ENCODE results near the gene GTPBP2.

GTPBP2 gene, protein sequence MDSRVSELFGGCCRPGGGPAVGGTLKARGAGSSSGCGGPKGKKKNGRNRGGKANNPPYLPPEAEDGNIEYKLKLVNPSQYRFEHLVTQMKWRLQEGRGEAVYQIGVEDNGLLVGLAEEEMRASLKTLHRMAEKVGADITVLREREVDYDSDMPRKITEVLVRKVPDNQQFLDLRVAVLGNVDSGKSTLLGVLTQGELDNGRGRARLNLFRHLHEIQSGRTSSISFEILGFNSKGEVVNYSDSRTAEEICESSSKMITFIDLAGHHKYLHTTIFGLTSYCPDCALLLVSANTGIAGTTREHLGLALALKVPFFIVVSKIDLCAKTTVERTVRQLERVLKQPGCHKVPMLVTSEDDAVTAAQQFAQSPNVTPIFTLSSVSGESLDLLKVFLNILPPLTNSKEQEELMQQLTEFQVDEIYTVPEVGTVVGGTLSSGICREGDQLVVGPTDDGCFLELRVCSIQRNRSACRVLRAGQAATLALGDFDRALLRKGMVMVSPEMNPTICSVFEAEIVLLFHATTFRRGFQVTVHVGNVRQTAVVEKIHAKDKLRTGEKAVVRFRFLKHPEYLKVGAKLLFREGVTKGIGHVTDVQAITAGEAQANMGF

DNA sequence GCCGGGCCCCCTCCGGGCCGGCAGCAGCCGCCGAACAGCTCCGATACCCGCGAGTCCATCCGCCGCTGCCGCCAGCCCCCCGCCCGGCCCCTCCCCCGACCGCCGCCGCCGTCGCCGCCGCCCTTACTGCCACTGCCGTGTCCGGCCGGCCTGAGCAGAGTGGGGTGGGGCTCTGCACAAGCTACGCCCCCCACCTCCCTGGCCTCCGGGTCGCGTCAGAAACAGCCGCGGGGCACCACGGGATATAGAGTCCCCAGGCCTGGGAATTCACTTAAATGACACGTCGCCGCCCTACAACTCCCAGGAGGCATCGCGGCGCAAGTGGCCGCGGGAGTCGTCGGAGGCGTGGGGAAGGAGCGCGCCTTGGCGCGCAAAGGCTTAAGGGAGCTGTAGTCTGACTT lies at the start of gene GTPBP2:
Gene GTPBP2 (minus strand): TSS at position 161 of the 401 bp plus-strand sequence. CDS start 102 bp downstream, at position 59.
- DNase-seq = peak; percentile 99 to 100 (median 100)
- intact Hi-C loops (cut with DNase I) = no loop called here

DNA sequence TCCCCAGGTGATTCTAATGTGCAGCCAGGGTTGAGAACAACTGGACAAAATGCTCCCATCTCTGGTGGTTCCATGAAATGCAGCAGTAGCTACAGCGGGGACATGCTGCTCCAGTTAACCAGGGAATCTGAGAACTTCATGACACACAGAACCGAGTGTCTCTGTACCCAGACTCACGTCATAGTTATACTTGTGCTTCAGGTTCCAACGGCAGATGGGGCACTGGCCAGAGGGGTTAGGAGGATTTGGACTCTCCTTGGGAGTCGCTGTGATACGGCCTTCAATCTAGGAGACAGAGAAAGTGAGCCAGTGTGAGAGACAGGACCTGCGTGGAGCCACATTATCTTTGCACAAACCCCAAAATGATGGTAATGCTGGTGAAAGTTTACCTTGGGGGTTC lies 49.3 kb upstream of the GTPBP2 start:
- intact Hi-C loops (cut with DNase I) = no loop called here
- no peak for DNase-seq

DNA sequence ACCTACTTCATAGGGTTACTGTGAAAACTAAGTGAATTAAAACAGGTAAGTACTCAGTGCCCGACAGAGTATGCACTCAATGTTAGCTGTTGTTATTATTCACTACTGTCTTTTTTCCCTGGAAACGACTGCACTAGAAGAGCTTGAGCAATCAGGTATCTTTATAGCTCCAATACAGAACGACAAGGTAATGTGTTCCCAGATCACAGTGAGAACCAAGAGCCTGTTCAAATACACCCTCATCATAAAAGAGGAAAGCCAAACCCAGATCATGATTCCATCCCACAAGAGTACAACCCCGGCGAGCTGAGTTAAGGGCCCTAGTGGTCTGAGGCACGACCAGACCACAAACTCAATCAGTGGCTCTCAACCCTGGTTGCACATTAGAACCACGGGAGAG lies 48.7 kb upstream of the GTPBP2 start:
- DNase-seq = no peak
- intact Hi-C loops (cut with DNase I) = no loop called here

DNA sequence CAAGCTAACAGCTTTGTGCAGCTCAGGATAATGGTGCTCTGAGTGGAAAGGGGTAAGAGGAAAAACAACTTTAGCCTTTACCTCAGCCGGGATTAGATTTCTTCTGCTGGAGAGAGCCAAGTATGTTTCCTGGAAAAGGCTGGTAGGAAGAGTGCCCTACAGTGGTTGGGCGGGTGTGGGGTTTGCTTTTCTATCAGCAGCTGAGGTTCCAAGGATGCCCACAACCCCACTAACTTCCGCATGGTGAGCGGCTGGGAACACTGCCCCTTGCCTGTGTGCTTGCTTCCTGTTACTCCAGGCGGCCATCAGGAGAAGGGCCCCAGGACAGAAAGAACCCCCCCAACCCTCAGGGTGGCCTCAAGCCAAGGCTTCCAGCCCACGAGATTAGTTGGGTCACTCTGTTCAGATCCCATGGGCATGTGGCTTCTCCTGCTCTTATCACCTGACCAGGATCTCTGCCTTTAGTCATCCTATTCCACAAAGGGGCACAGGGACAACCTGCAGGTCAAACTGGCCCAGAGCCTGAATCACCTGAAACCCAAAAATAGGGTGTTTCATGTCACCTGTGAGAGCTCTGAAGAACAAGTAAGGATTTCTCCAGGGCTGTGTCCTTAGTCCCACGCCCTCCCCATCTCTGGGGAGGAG lies 48.0 kb upstream of the GTPBP2 start:
- intact Hi-C loops (cut with DNase I) = no loop called here
- no peak for DNase-seq

DNA sequence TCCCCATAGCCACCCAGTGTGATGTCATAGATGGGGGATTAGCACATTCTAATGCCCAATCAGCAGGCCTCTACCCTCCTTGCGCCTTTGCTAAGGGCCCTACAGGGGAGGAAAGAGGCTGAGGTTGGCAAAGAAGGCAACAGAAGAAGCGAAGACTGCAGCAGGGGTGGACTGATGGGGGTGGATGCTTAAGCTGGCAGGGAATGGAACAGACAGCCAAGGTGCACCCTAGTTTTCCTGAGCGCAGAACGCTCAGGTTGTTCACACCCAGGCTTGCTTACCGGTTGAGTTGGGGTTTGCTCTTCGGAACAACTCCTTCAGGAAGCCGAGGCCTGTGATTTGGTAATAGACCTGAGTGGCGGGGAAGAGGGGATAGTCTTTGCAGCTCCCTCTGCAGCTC lies 45.9 kb upstream of the GTPBP2 start:
- intact Hi-C loops (cut with DNase I) = no loop called here
- no peak for DNase-seq

DNA sequence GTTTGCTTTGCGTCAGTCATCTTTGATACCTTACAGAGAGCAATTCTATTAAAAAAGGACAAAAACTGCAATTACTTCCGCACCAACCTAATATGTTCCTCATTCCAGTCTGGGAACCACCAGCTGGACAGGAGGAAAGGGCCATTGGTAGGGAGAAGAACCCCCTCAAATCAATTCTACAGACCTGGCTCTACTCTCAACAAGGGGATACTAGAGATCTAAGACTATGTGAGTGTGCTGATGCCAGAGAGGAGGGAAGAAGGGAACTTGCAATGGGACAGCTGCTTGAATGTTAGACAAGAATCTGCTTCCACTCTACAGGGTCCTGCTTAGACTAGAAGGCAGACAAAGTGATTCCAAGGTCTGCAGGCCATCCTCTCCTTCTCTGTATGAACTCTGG lies 45.2 kb upstream of the GTPBP2 start:
- no peak for DNase-seq
- intact Hi-C loops (cut with DNase I) = no loop called here

DNA sequence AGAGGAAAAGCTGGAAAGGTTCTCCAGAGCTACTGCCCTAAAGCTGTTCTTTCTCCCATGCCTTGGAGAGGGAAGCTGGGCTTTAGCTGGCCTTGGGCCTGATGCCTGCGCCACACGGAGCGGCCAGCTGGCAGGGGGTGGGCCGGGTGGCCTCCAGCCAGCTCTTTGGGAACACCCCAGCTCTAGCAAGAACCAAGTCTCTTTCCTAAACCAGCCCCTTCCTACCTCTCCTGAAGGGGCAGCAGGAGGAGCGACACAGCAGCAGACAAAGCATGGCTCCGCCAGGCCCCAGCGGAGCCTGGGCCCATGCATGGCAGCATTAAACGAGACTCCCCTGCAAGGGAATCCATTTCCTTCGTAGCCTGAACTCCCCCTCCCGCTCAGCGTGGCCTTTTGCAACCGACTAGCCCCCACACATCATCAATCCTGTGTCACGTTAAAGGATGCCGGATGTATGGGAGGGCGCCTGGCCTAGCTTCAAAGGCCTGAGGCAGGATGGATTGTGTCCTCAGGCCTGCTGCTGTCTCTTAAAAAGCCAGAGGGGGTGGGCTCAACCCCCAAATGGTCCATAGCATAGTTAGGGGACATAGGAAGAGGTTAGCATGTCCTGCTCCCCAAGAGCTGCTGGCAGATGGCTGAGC lies 44.5 kb upstream of the GTPBP2 start:
- intact Hi-C loops (cut with DNase I) = no loop called here
- peak in 8 of 10 donors; percentile 33 to 93 (median 67) for DNase-seq

DNA sequence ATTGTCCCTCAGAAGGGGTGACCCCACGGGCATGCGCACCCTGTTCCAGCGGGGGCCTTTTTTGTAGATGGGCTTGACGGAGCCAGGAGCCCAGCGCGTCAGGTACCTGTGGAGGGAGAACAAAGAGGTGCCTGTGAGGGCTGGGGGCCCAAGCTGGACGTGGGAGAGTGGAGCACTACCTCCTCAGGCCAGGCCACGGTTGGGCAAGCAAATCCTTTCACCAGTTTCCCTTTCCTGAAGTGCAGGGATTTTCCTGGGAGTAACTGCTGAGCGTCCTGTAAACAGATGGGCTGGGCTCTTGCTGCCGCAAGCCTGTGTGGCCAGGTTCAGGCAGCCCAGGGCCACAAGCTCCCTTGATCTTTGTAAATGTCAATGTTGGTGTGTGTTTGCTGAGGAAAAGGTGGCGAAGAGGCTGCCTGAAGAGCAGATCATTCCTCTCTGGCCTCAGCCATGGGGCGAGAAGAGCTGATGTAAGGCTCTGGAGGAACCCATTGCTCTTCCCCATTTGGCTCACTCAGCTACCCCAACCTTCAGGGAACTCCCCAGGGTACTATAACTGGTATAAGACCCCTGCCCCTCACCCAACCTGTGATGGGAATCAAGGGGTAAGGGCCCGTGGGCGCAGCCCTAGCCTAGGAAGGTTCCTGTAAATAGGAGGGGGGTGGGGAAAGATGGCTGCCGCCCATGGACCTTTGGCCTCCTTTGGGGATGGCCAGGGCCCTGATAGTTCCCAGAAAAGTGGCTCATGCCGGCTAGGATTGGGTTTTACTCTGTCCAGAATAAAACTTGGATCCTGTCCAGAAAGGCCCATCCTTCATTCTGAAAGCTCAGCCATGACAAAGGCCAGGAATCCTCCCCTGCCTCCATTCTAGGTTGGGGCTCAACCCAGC lies 43.0 kb upstream of the GTPBP2 start:
- intact Hi-C loops (cut with DNase I) = no loop called here
- DNase-seq = no peak

DNA sequence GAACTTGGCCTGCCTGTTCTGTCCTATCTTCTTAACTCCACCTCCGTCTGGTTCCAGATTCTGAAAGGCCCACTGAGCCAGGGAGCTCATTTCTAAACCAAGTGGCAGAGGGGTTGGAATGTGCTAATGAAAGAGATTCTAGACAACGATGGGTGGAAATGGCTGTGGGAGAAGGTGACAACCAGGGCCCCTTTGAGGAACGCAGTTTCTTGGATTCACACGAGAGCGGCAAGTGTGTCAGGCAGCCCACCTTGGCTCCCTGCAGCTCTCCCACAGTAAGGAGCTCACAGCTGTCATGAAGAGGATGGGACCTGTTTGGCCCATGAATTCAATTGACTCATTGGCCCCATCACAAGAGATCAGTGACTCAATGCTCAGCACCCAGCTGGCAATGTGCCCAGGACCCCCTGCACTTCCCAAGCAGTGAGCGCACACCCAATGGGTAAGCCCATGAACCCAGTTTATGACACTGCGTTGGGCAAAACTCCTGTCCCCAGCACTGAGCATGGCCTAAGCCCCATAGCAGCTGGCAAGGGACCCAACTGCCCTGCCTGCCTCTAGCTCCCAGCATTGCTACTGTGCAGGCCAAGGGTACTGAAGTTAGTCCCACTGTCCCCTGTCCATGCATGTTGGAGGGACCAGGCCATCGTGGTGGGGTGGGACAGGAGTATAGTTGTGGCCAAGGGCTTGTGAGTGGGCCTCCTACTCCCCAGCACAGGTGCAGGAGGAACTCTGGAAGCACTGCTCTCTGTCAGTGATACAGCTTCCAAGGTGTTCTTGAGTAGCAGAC lies 42.1 kb upstream of the GTPBP2 start:
- DNase-seq = no peak
- intact Hi-C loops (cut with DNase I) = no loop called here

DNA sequence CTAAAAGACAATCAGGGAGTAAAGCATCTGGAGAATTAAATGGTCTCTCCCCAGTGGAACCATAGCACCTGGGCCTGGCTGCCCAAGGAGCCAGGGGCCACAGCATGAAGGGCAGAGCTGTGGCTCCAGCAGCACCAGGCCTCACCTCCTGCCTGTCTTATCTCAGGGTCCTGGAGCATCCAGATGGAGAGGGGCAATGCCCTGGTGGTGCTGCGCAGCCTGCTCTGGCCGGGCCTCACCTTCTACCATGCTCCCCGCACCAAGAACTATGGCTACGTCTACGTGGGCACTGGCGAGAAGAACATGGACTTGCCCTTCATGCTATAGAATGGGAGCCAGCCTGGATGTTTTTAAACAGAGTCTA lies 41.5 kb upstream of the GTPBP2 start:
- intact Hi-C loops (cut with DNase I) = no loop called here
- no peak for DNase-seq

DNA sequence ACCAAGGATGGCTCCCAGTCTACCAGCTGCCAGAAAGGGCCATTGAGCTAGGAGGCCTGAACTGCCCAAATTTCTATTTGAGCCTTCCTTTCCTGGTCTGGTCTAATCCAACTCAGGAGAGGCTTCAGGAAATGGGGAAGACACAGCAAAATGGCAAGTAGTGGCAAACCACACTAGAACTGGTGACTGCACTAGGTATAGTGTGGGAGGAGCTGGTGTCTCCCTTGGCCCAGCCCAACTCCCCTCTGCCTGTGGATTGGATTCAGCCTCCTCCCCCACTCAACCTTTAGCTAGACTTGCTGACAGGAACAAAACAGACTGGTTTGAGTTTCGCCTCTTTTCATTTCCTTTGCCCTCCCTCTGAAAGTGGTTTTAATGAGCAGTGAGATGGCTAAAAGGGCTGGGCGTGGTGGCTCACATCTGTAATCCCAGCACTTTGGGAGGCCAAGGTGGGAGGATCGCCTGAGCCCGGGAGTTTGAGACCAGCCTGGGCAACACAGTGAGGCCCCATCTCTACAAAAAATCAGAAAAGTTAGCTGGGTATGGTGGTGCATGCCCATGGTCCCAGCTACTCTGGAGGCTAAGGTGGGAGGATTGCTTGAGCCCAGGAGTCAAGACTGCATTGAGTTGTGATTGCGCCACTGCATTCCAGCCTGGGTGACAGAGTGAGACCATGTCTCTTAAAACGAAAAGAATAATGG lies 41.0 kb upstream of the GTPBP2 start:
- intact Hi-C loops (cut with DNase I) = loop anchor here (5.0 kb wide), 1 partner anchor 97 kb away; no protein-coding TSS in a partner anchor
- no peak for DNase-seq

DNA sequence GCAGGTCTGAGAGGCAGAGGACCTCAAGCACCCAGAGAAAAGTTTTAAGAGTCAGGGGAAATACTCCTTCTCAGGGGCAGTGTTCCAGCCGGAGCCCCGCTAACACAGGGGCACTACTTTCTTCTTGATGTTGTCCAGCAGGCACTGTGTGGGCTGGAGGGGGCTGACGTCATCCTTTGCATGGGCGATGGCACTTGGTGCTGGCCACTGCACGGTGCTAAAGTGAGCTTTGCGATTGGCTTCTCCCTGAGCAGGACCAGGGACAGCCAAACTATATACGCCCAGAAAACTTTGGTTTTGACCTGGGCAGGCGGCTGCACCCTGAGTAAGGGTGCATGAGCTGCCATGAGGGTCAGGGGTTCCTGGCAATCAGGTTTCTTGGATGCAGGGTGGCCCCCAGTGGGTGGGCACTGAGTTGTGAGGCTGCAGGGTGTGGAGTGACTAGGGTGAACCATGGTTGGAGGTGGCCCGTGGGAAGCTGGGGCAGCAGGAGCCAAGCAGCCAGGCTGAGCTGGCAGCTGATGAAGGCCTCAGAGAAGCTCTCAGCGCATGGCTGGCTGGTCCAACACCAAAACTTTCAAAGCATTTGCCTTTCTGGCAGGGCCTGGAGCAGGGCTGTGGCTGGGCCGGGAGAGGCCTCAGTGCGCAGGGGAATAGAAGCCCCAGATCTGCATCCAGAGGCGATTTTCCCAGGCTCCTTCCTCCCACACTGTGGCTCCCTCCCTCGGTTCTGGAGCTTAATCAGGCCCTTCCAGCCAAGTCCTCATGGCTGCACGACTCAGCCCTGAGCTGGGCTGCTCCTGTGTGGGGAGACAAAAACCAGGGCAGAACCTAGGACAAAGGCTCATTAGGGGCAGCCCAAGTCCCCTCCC lies 40.2 kb upstream of the GTPBP2 start:
- intact Hi-C loops (cut with DNase I) = loop anchor here (5.0 kb wide), 1 partner anchor 98 kb away; no protein-coding TSS in a partner anchor
- peak; percentile 27 to 92 (median 58) for DNase-seq

DNA sequence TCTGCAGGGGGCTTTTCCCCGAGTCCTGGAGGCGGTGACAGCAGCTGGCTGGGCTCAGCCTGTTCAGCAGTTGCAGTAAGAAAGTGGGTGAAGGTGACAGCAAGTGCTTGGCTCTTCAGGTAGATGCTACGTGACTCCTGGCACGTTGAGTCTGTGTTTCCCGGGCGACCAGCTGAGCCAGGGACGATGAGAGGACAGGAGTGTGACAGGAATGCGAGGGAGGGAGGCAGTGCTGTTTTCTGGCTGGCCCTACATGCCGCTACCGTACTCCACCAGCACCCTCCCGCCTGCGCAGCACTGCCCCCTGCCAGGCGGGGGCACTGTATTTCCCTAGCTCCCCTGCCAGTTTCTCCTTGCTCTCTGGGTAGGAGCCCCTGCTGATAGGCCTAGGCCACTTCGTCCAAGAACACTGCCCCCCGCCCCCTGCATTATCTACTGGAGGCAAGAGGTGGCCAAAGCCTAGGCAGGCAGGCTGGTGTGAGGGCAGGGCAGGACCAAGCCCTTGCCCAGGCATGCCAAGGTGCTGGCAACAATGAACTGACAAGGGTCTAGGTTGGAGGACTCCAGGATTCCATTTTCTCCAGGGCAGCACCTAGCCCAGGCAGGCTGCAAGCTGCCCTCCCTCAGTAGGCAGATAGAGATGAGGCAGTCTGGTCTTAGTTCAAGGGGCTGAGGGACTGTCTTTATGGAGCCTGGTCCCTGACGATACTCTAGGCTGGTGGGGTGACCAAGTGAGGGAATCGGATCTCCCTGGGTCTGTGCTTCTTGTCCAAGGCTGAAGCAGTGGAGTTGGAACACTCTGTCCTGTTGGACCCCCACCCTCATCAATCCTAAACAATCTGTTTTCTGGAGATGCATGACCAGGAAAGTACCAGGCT lies 39.3 kb upstream of the GTPBP2 start:
- intact Hi-C loops (cut with DNase I) = loop anchor here (5.0 kb wide), 1 partner anchor 99 kb away; no protein-coding TSS in a partner anchor
- peak in 9 of 10 donors; percentile 32 to 96 (median 79) for DNase-seq

DNA sequence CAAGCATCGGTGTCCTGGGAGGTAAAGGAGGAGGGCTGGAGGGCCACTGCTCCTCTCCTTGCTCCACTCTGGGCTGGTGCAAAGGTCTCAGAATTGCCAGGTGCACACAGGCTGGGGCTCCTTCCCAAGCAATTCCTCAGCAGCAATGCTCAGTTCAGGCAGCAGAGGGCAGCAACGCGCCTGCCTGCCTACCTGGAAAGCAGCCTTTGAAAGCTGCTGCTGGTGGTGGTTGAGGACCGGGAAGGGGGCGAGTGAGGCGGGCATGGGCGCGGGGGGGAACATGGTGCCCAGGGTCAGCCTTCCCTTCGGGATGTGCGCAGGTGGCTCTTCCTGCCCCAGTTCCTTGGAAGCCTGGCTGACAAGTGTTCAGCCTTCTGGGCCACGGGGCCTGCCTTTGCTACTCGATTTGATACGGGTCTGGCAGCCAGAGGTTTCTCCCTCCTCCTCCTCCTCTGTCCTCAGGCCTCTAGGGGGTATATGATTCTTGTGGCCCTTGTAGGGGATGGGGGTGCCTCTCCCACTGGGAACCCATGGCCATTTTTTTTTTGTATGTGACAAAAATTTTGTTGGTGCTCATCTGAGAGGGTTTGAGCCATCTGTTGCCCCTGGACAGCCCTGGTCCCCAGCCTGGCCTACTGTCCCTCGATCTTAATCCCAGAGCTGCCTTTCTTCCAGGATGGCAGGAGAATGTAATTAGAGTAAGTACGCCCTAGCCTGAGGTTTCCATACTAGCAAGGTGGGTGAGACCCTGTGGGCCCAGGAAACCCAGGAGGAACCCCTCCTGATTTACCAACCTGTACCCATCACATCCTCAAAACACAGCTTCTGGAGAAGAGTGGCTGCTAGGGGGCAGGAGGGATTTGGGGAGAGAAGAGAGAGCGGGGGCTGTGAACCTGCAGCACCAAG lies 38.4 kb upstream of the GTPBP2 start:
- intact Hi-C loops (cut with DNase I) = loop anchor here (1.0 to 5.0 kb wide), 2 partner anchors 100 to 412 kb away; no protein-coding TSS in a partner anchor

DNA sequence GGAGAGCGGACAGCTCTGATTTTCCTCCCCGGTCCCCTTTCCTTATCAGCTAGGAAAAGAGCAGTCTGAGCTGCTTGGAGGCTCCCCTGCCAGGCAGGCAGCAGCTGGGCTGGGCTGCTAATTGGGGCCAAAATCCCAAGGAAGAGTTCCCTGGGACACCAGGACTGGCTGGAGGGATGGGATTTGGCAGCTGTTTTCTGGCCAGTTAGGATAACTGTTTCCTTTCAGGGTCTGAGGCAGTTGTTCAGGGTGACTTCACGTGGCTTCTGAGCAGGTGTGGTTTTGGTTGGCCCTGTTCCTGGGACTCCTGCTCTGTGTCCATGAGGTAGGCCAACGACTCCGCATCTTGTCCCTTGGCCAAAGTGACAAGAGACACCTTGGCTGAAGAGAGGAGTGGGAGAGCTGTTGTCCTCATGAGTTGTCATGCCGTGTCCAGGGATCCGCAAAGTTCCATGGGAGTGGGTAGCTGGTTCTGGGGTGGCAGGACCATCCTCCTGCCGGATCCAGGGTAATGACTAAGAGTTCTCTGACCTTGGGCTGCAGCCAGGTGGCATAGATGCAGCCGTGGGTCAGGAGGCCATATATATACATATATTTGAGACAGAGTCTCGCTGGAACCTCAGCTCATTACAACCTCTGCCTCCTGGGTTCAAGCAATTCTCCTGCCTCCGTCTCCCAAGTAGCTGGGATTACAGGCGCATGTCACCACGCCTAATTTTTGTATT lies 37.3 kb upstream of the GTPBP2 start:
- intact Hi-C loops (cut with DNase I) = loop anchor here (5.0 kb wide), 1 partner anchor 101 kb away; no protein-coding TSS in a partner anchor
- DNase-seq = peak in 1 of 10 donors; percentile 66

More for the DNA sequence above, 38.4 kb upstream of the GTPBP2 start:
- DNase-seq = peak; percentile 71 to 98 (median 90)

Data from posterior cingulate gyrus (tissue), 11 donors.